Ovary (tissue), 3 donors: Measurements from ENCODE around the gene CACNB2.

ENCODE experiments used
- CTCF ChIP-seq, 3 donors: fragments of 450-650 bp in 2 of 3; fragments of 200-600 bp in 1 of 3; IDR thresholded peaks; one replicate each; pipeline versions ENCODE4 v1.5.1 to v1.8.0; 2016 to 2022; ENCODE audit warnings: antibody characterized with exemption in 3 of 3, mild to moderate bottlenecking in 1 of 3
- POLR2A ChIP-seq: fragments of 450-650 bp; IDR thresholded peaks from one replicate; pipeline ENCODE4 v1.6.1; 2017; ENCODE audit warnings: antibody characterized with exemption, mild to moderate bottlenecking, moderate library complexity
- donor health status: DM: no; HTN: no; CAD: no.

- TF ChIP-seq CTCF (IDR thresholded peaks at IDR 0.05) (no peak), POLR2A (no peak)
Observed at GRCh38 chr10:18211862-18212261, 71.6 kb downstream of the CACNB2 start.
